ENCODE data around the gene DDX5.

The DDX5 gene

GRCh38 chr17:64506201-64506575 is at the start of gene DDX5:
Gene DDX5, minus strand, starts transcription at chr17:64506289. Its CDS starts 170 bp downstream, at chr17:64506119.
- Histone ChIP-seq H3K27ac (ENCODE audit: poor library complexity, severe bottlenecking) (peak within 1 kb of the TSS; percentile 92), H3K9me3 (ENCODE audit: severe bottlenecking) (no peaks in the 10 kb centered on the region), H3K36me3 (ENCODE audit: low read depth) (peaks cover 82% of the 10 kb centered on the region), H3K4me1 (ENCODE audit: insufficient read depth, poor library complexity, severe bottlenecking) (peaks cover 25% of the 10 kb centered on the region), H3K27me3 (ENCODE audit: insufficient read depth, poor library complexity, severe bottlenecking) (no peaks in the 10 kb centered on the region), H3K4me3 (ENCODE audit: severe bottlenecking) (peak within 1 kb of the TSS; percentile 85)
- ATAC-seq (ENCODE audit: low read depth): peak; percentile 73
- DNase-seq (ENCODE audit: low spot score): peak; percentile 99
- no peak for TF ChIP-seq CTCF (IDR thresholded peaks at IDR 0.05; ENCODE audit: poor library complexity, severe bottlenecking)

GRCh38 chr17:64555281-64555680 is 49.2 kb upstream of the DDX5 start:
- Histone ChIP-seq H3K4me3 (ENCODE audit: severe bottlenecking) (no peak overlapping the region), H3K9me3 (ENCODE audit: severe bottlenecking) (no peaks in the 10 kb centered on the region), H3K27me3 (ENCODE audit: insufficient read depth, poor library complexity, severe bottlenecking) (no peaks in the 10 kb centered on the region), H3K36me3 (ENCODE audit: low read depth) (peaks cover 100% of the 10 kb centered on the region), H3K4me1 (ENCODE audit: insufficient read depth, poor library complexity, severe bottlenecking) (no peaks in the 10 kb centered on the region), H3K27ac (ENCODE audit: poor library complexity, severe bottlenecking) (no peak overlapping the region)
- TF ChIP-seq CTCF (IDR thresholded peaks at IDR 0.05; ENCODE audit: poor library complexity, severe bottlenecking): no peak
- no peak for DNase-seq (ENCODE audit: low spot score)
- ATAC-seq (ENCODE audit: low read depth): no peak

GRCh38 chr17:64554028-64554637 is 48.0 kb upstream of the DDX5 start:
- Histone ChIP-seq H3K27ac (ENCODE audit: poor library complexity, severe bottlenecking) (no peak overlapping the region), H3K4me3 (ENCODE audit: severe bottlenecking) (no peak overlapping the region), H3K9me3 (ENCODE audit: severe bottlenecking) (no peaks in the 10 kb centered on the region), H3K27me3 (ENCODE audit: insufficient read depth, poor library complexity, severe bottlenecking) (no peaks in the 10 kb centered on the region), H3K36me3 (ENCODE audit: low read depth) (peaks cover 99% of the 10 kb centered on the region), H3K4me1 (ENCODE audit: insufficient read depth, poor library complexity, severe bottlenecking) (no peaks in the 10 kb centered on the region)
- DNase-seq (ENCODE audit: low spot score): no peak
- no peak for TF ChIP-seq CTCF (IDR thresholded peaks at IDR 0.05; ENCODE audit: poor library complexity, severe bottlenecking)
- ATAC-seq (ENCODE audit: low read depth): no peak

- H3K27me3 ChIP-seq (ENCODE audit: insufficient read depth, poor library complexity, severe bottlenecking): no peaks in the 10 kb centered on the region
- H3K4me3 ChIP-seq (ENCODE audit: severe bottlenecking): no peak overlapping the region
- TF ChIP-seq CTCF (IDR thresholded peaks at IDR 0.05; ENCODE audit: poor library complexity, severe bottlenecking): no peak
- no peaks in the 10 kb centered on the region for H3K9me3 ChIP-seq (ENCODE audit: severe bottlenecking)
- no peak for DNase-seq (ENCODE audit: low spot score)
- H3K36me3 ChIP-seq (ENCODE audit: low read depth): peaks cover 97% of the 10 kb centered on the region
- ATAC-seq (ENCODE audit: low read depth): no peak
- H3K4me1 ChIP-seq (ENCODE audit: insufficient read depth, poor library complexity, severe bottlenecking): no peaks in the 10 kb centered on the region
- H3K27ac ChIP-seq (ENCODE audit: poor library complexity, severe bottlenecking): no peak overlapping the region
Observed at GRCh38 chr17:64551461-64551860, 45.4 kb upstream of the DDX5 start.

- H3K36me3 ChIP-seq (ENCODE audit: low read depth): peaks cover 97% of the 10 kb centered on the region
- DNase-seq (ENCODE audit: low spot score) (no peak), ATAC-seq (ENCODE audit: low read depth) (no peak)
- H3K9me3 ChIP-seq (ENCODE audit: severe bottlenecking): no peaks in the 10 kb centered on the region
- no peak overlapping the region for H3K27ac ChIP-seq (ENCODE audit: poor library complexity, severe bottlenecking)
- H3K4me1 ChIP-seq (ENCODE audit: insufficient read depth, poor library complexity, severe bottlenecking): no peaks in the 10 kb centered on the region
- no peak overlapping the region for H3K4me3 ChIP-seq (ENCODE audit: severe bottlenecking)
- no peak for TF ChIP-seq CTCF (IDR thresholded peaks at IDR 0.05; ENCODE audit: poor library complexity, severe bottlenecking)
- no peaks in the 10 kb centered on the region for H3K27me3 ChIP-seq (ENCODE audit: insufficient read depth, poor library complexity, severe bottlenecking)
Observed at GRCh38 chr17:64547319-64547718, 41.2 kb upstream of the DDX5 start.

All from RWPE2 (cell line).